Brain pericyte (primary cell): ENCODE results near the gene JAZF1.

ENCODE experiments used
- DNase-seq: peaks from one replicate; pipeline ENCODE4 v3.0.0-alpha.2; 2012; ENCODE audit warnings: low read depth, low spot score

Gene JAZF1

GRCh38 chr7:28008911-28009310 lies 171.7 kb downstream of the JAZF1 start:
- no peak for DNase-seq

- DNase-seq: no peak
Measured at GRCh38 chr7:28008171-28008570, 172.4 kb downstream of the JAZF1 start.

GRCh38 chr7:28006491-28006890 lies 174.1 kb downstream of the JAZF1 start:
- no peak for DNase-seq

- no peak for DNase-seq
Measured at GRCh38 chr7:28005847-28006231, 174.8 kb downstream of the JAZF1 start.

- DNase-seq: no peak
Measured at GRCh38 chr7:28005075-28005846, 175.3 kb downstream of the JAZF1 start.

GRCh38 chr7:28003408-28003807 lies 177.2 kb downstream of the JAZF1 start:
- no peak for DNase-seq

- no peak for DNase-seq
Measured at GRCh38 chr7:28002638-28003037, 178.0 kb downstream of the JAZF1 start.

GRCh38 chr7:28001896-28002295 lies 178.7 kb downstream of the JAZF1 start:
- DNase-seq: no peak

- DNase-seq: no peak
Measured at GRCh38 chr7:27999829-28000228, 180.8 kb downstream of the JAZF1 start.

GRCh38 chr7:27998382-27998781 lies 182.2 kb downstream of the JAZF1 start:
- DNase-seq: no peak

GRCh38 chr7:27997188-27997707 lies 183.3 kb downstream of the JAZF1 start:
- no peak for DNase-seq

- DNase-seq: no peak
Measured at GRCh38 chr7:27996141-27996540, 184.5 kb downstream of the JAZF1 start.

- no peak for DNase-seq
Measured at GRCh38 chr7:27995228-27995627, 185.4 kb downstream of the JAZF1 start.

GRCh38 chr7:27994639-27995038 lies 186.0 kb downstream of the JAZF1 start:
- no peak for DNase-seq

GRCh38 chr7:27992755-27993493 lies 187.7 kb downstream of the JAZF1 start:
- DNase-seq: no peak

GRCh38 chr7:27992097-27992496 lies 188.5 kb downstream of the JAZF1 start:
- no peak for DNase-seq

GRCh38 chr7:27991006-27991528 lies 189.5 kb downstream of the JAZF1 start:
- DNase-seq: no peak

GRCh38 chr7:27976531-27976930 lies 204.1 kb downstream of the JAZF1 start:
- DNase-seq: no peak

- no peak for DNase-seq
Measured at GRCh38 chr7:27973625-27974024, 207.0 kb downstream of the JAZF1 start.

- no peak for DNase-seq
Measured at GRCh38 chr7:27972276-27972675, 208.3 kb downstream of the JAZF1 start.

GRCh38 chr7:27971171-27971812 lies 209.3 kb downstream of the JAZF1 start:
- DNase-seq: no peak

- no peak for DNase-seq
Measured at GRCh38 chr7:27970350-27970749, 210.2 kb downstream of the JAZF1 start.
